GM12878 (cell line): ENCODE data around the gene VIPR1.

Source experiments
- PKNOX1 ChIP-seq: fragments of 450-650 bp; IDR thresholded peaks from 2 replicates; pipeline ENCODE4 v1.6.1; 2016; ENCODE audit warnings: mild to moderate bottlenecking
- STAT1 ChIP-seq: fragments of 450-650 bp; conservative IDR thresholded peaks from 2 replicates; pipeline ENCODE4 v1.6.1; 2014; ENCODE audit warnings: antibody characterized with exemption, mild to moderate bottlenecking
- TF ChIP-seq, protein P1 (sequence below), 3 experiments: IDR thresholded peaks in 2 of 3; conservative IDR thresholded peaks in 1 of 3; 2 replicates each; pipeline ENCODE4 v1.5.1; 2011; ENCODE audit warnings: low read depth in 3 of 3, low read length in 3 of 3, mild to moderate bottlenecking in 3 of 3, control low read depth in 2 of 3, moderate library complexity in 2 of 3, inconsistent platforms in 1 of 3, mixed read lengths in 1 of 3; ENCODE audit not compliant: control insufficient read depth in 2 of 3, insufficient read depth in 1 of 3; ENCODE audit errors: extremely low read depth in 1 of 3

GRCh38 chr3:42509111-42509510, 6.7 kb downstream of the VIPR1 start:
- no peak for TF ChIP-seq STAT1
- no peak for TF ChIP-seq PKNOX1
- TF ChIP-seq, protein P1, sequence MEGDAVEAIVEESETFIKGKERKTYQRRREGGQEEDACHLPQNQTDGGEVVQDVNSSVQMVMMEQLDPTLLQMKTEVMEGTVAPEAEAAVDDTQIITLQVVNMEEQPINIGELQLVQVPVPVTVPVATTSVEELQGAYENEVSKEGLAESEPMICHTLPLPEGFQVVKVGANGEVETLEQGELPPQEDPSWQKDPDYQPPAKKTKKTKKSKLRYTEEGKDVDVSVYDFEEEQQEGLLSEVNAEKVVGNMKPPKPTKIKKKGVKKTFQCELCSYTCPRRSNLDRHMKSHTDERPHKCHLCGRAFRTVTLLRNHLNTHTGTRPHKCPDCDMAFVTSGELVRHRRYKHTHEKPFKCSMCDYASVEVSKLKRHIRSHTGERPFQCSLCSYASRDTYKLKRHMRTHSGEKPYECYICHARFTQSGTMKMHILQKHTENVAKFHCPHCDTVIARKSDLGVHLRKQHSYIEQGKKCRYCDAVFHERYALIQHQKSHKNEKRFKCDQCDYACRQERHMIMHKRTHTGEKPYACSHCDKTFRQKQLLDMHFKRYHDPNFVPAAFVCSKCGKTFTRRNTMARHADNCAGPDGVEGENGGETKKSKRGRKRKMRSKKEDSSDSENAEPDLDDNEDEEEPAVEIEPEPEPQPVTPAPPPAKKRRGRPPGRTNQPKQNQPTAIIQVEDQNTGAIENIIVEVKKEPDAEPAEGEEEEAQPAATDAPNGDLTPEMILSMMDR (IDR thresholded peaks at IDR 0.05 in 2 of 3, conservative IDR thresholded peaks at IDR 0.05 in 1 of 3; ENCODE audit: control insufficient read depth in 2 of 3, extremely low read depth in 1 of 3, insufficient read depth in 1 of 3, low read depth in 3 of 3, low read length in 3 of 3): no peak
